ENCODE results near the gene IL11. TPM values are rescaled to one million over a fixed set of nuclear protein-coding genes. Genes with fewer than 3 reads are reported as not detected.

Gene IL11
- total and polyA plus RNA-seq, 4 donors = 0.26 to 0.74 (median 0.41) TPM; not detected in 1

DNA sequence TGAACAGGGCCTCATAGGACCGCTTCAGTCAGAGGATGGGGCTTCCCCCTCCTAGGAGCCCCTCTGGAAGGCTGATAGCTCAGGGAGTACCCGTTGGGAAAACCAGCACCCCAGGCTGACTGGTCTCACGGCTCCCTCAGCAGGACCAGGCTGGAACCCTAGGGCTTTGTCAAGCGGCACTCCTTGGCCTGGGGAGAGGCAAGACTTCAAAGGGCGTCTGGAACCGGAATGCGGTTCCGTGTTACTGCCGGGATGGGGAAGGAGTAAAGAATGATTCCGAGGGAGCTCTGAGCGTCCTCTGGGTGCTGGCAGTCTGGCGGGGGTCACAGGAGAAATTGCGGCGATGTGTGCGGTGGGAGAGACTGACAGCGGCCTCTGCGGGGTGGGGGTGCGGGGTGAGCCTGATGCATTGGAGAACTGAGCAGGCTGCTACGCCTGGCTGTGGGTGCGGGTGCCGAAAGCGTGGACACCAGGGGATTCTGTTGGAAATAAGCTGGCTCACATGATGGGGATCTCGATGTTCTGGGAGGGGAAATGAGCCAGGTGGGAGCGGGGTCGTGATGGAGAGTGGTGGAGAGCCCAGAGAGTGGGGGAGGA, 17.6 kb downstream of the IL11 start:
- Histone ChIP-seq H3K36me3 (ENCODE audit: control insufficient read depth in 4 of 4, insufficient read depth in 4 of 4, low read length in 4 of 4) (no peaks in the 10 kb centered on the region), H3K9me3 (ENCODE audit: control insufficient read depth in 4 of 4, insufficient read depth in 3 of 4, low read length in 3 of 4) (peaks cover 0 to 3% (median 0%) of the 10 kb centered on the region in 4 donors), H3K4me3 (no peak overlapping the region), H3K9ac (ENCODE audit: insufficient read depth in 1 of 2, low read length in 2 of 2) (no peak overlapping the region), H3K27ac (ENCODE audit: low read depth in 1 of 2, low read length in 1 of 2) (no peak overlapping the region), H3K4me1 (ENCODE audit: control insufficient read depth in 5 of 5, insufficient read depth in 5 of 5, low read length in 5 of 5) (peaks cover 0 to 18% (median 3%) of the 10 kb centered on the region in 5 donors), H3K27me3 (ENCODE audit: control insufficient read depth in 3 of 3, insufficient read depth in 3 of 3, low read length in 2 of 3) (peaks cover 0 to 45% (median 26%) of the 10 kb centered on the region in 3 donors)
- 55 to 69% methylated on average over 25 of the region's 25 CpGs for WGBS, 2 donors
- DNase-seq = no peak
- TF ChIP-seq, protein P1, sequence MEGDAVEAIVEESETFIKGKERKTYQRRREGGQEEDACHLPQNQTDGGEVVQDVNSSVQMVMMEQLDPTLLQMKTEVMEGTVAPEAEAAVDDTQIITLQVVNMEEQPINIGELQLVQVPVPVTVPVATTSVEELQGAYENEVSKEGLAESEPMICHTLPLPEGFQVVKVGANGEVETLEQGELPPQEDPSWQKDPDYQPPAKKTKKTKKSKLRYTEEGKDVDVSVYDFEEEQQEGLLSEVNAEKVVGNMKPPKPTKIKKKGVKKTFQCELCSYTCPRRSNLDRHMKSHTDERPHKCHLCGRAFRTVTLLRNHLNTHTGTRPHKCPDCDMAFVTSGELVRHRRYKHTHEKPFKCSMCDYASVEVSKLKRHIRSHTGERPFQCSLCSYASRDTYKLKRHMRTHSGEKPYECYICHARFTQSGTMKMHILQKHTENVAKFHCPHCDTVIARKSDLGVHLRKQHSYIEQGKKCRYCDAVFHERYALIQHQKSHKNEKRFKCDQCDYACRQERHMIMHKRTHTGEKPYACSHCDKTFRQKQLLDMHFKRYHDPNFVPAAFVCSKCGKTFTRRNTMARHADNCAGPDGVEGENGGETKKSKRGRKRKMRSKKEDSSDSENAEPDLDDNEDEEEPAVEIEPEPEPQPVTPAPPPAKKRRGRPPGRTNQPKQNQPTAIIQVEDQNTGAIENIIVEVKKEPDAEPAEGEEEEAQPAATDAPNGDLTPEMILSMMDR (IDR thresholded peaks at IDR 0.05; ENCODE audit: control extremely low read depth, extremely low read depth) = no peak
- ATAC-seq (ENCODE audit: insufficient read depth, low FRiP score) = no peak

DNA sequence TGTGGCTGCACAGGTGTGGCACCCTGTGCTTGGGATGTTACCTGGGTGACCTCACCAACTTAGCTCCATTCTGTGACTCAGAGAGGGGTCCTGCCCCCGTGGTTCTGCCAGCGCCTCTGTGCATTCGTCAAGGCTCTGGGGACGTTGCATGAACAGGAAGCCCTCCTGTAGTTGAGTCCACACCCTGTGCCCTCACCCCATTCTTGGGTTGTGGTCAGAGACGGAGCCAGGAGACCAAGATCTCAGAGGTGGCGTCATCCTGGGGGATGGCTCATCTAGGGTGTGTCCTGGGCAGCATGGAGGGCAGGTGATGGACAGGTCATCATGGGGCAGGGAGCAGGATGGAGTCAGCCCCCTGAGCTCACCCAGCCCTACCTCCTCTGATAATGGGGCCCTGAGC, 18.2 kb downstream of the IL11 start:
- Histone ChIP-seq H3K36me3 (ENCODE audit: control insufficient read depth in 4 of 4, insufficient read depth in 4 of 4, low read length in 4 of 4) (peaks cover 0 to 3% (median 0%) of the 10 kb centered on the region in 4 donors), H3K9me3 (ENCODE audit: control insufficient read depth in 4 of 4, insufficient read depth in 3 of 4, low read length in 3 of 4) (peaks cover 0 to 3% (median 0%) of the 10 kb centered on the region in 4 donors), H3K27ac (ENCODE audit: low read depth in 1 of 2, low read length in 1 of 2) (no peak overlapping the region), H3K4me3 (no peak overlapping the region), H3K9ac (ENCODE audit: insufficient read depth in 1 of 2, low read length in 2 of 2) (no peak overlapping the region), H3K27me3 (ENCODE audit: control insufficient read depth in 3 of 3, insufficient read depth in 3 of 3, low read length in 2 of 3) (peaks cover 0 to 45% (median 26%) of the 10 kb centered on the region in 3 donors), H3K4me1 (ENCODE audit: control insufficient read depth in 5 of 5, insufficient read depth in 5 of 5, low read length in 5 of 5) (peaks cover 0 to 18% (median 3%) of the 10 kb centered on the region in 5 donors)
- no peak for ATAC-seq (ENCODE audit: insufficient read depth, low FRiP score)
- TF ChIP-seq, protein P1 (IDR thresholded peaks at IDR 0.05; ENCODE audit: control extremely low read depth, extremely low read depth) = no peak
- WGBS, 2 donors = 42 to 54% methylated on average over 6 of the region's 6 CpGs
- DNase-seq = no peak

DNA sequence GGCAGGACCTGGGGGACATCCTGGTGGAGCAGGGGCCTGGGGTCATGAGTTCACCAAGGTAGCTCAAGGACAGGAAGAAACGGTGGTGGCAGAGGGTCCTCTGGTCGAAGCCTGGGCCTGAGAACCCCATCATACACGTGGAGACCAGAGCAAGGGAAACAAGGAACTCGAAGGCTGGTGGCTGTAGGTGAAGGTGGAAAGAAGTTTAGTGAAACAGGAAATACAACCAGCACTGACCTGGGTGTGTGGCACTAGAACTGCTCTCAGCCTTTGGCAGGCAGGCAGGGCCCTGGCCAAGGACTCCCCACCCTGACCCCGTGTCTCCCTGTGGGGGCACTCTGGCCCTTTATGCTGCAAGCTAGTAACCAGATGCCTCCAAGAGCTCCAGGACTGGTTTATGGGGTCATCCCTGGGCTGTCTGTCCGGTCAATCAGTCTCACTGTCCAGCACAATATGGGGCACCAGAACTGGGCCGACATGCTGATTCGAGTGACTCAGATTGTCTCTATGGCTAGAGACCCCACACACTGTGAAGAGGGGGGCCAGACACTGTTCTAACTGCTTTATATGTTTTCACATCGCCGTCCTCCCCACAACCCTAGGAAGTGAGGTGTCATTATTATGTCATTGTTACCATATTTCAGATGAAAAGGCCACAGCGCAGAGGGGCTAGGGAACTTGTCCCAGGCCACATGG, 19.5 kb downstream of the IL11 start:
- TF ChIP-seq, protein P1 (IDR thresholded peaks at IDR 0.05; ENCODE audit: control extremely low read depth, extremely low read depth) = no peak
- Histone ChIP-seq H3K9me3 (ENCODE audit: control insufficient read depth in 4 of 4, insufficient read depth in 3 of 4, low read length in 3 of 4) (peaks cover 0 to 3% (median 0%) of the 10 kb centered on the region in 4 donors), H3K27ac (ENCODE audit: low read depth in 1 of 2, low read length in 1 of 2) (no peak overlapping the region), H3K27me3 (ENCODE audit: control insufficient read depth in 3 of 3, insufficient read depth in 3 of 3, low read length in 2 of 3) (peaks cover 0 to 32% (median 26%) of the 10 kb centered on the region in 3 donors), H3K4me3 (no peak overlapping the region), H3K36me3 (ENCODE audit: control insufficient read depth in 4 of 4, insufficient read depth in 4 of 4, low read length in 4 of 4) (peaks cover 0 to 10% (median 0%) of the 10 kb centered on the region in 4 donors), H3K4me1 (ENCODE audit: control insufficient read depth in 5 of 5, insufficient read depth in 5 of 5, low read length in 5 of 5) (peaks cover 0 to 18% (median 3%) of the 10 kb centered on the region in 5 donors), H3K9ac (ENCODE audit: insufficient read depth in 1 of 2, low read length in 2 of 2) (no peak overlapping the region)
- 58 to 60% methylated on average over 11 of the region's 11 CpGs for WGBS, 2 donors
- ATAC-seq (ENCODE audit: insufficient read depth, low FRiP score) (no peak), DNase-seq (no peak)
